GM12874 (cell line): Measurements from ENCODE around the gene ADCK2.

Source experiments
- TF ChIP-seq, protein P1 (sequence below): IDR thresholded peaks from 2 replicates; pipeline ENCODE4 v1.5.1; 2011; ENCODE audit warnings: low read depth, mild to moderate bottlenecking, control low read depth, low read length, moderate library complexity; ENCODE audit not compliant: insufficient read depth

ADCK2 gene

DNA sequence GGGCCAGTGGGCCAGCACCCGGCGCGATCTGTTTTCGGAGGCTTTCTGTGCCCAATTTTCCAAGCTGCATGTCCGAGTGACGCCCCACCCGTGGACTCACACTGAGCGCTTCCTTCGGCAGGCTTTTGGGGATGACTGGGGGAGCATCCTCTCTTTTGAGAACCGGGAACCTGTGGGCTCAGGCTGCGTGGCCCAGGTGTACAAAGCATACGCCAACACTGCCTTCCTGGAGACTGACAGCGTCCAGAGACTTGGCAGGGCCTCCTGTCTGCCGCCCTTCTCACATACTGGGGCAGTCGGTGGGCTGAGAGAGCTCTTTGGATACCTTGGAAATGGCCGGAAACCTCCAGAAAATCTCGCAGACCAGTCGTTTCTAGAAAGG lies 1.0 kb downstream of the ADCK2 start:
- TF ChIP-seq, protein P1, sequence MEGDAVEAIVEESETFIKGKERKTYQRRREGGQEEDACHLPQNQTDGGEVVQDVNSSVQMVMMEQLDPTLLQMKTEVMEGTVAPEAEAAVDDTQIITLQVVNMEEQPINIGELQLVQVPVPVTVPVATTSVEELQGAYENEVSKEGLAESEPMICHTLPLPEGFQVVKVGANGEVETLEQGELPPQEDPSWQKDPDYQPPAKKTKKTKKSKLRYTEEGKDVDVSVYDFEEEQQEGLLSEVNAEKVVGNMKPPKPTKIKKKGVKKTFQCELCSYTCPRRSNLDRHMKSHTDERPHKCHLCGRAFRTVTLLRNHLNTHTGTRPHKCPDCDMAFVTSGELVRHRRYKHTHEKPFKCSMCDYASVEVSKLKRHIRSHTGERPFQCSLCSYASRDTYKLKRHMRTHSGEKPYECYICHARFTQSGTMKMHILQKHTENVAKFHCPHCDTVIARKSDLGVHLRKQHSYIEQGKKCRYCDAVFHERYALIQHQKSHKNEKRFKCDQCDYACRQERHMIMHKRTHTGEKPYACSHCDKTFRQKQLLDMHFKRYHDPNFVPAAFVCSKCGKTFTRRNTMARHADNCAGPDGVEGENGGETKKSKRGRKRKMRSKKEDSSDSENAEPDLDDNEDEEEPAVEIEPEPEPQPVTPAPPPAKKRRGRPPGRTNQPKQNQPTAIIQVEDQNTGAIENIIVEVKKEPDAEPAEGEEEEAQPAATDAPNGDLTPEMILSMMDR: no peak

- TF ChIP-seq, protein P1: no peak
Measured at GRCh38 chr7:140674356-140674800, 1.6 kb downstream of the ADCK2 start.

GRCh38 chr7:140674899-140675701 lies 2.4 kb downstream of the ADCK2 start:
- TF ChIP-seq, protein P1: peak; percentile 35; the same call in 1 of the 2 replicates

DNA sequence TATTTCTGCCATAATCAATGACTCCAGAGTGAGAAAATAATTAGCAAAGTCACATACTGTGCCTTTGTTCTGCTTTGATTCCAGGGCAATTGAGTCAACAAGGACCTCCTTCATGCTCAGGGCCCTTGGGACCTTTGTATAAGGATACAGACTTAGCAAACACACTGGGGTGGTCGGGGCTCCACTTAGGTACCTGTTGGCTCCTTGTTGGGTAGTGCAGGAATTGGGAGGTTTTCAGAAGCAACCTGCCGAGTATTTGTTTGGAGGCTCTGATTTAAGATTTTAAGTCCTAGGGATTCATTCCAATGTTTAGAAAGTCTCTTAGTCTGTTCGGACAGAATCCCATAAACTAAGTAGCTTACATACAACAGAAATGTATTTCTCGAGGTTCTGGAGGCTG lies 3.0 kb downstream of the ADCK2 start:
- TF ChIP-seq, protein P1: no peak

GRCh38 chr7:140676306-140676705 lies 3.6 kb downstream of the ADCK2 start:
- TF ChIP-seq, protein P1: no peak

GRCh38 chr7:140677496-140677895 lies 4.8 kb downstream of the ADCK2 start:
- TF ChIP-seq, protein P1: no peak

DNA sequence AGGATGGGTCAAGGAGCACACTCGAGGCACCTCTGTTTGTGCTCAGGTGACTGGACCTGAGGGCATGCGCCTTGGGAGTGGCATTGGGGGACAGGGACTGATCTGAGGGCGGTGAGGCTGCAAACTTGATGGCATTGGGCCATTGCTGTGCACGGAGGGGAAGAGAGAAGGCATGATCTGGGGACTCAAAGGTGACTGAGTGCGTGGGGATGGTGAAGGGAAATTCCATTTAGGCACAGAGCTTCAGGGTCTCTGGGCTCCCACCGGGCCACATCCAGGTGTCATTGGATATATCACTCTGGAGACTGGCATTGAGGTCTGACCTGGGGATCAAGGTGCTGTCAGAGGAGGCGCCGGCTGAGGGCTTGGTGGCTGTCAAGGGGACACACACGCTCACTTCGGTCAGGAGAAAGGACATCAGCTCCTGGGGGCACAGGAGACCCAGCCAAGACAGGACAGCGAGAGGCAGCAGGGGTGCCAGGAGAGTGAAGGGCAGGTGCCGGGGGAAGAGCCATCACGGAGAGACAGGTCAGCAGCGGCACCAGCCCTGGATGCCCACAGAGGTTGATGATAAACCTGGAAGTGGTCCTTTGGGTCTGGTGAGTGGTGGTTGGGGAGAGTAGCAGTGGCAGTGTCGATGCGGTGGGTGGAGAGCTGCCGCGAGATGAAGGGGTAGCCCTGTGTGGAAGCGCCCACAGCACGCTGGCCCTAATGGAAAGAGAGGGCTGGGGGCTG lies 5.5 kb downstream of the ADCK2 start:
- TF ChIP-seq, protein P1: no peak
